Fibroblast of lung (primary cell): Measurements from ENCODE around the gene OVOL1. TPM values are rescaled to one million over a fixed set of nuclear protein-coding genes. Genes with fewer than 3 reads are reported as not detected.

Source experiments
- DNase-seq, 2 donors: peaks; one replicate each; pipeline versions ENCODE4 v3.0.0 to v3.0.0-alpha.2; 2010; ENCODE audit warnings: low read depth in 2 of 2
- H2AFZ ChIP-seq: 2 replicates; pipeline ENCODE4 v1.5.1; 2012; ENCODE audit warnings: low read length, control low read depth, inconsistent platforms
- H3K27ac ChIP-seq: 2 replicates; pipeline ENCODE4 v1.5.1; 2011; ENCODE audit warnings: low read length, control low read depth; ENCODE audit not compliant: insufficient read depth
- H3K27me3 ChIP-seq: 2 replicates; pipeline ENCODE4 v1.5.1; 2011; ENCODE audit warnings: mild to moderate bottlenecking, low read length; ENCODE audit not compliant: control insufficient read depth, insufficient read depth
- H3K36me3 ChIP-seq: 2 replicates; pipeline ENCODE4 v1.5.1; 2011; ENCODE audit warnings: low read length; ENCODE audit not compliant: control insufficient read depth, insufficient read depth
- H3K4me1 ChIP-seq: 2 replicates; pipeline ENCODE4 v1.5.1; 2011; ENCODE audit warnings: low read length; ENCODE audit not compliant: control insufficient read depth, insufficient read depth; ENCODE audit errors: extremely low read depth
- H3K4me2 ChIP-seq: 2 replicates; pipeline ENCODE4 v1.5.1; 2011; ENCODE audit warnings: low read length, control low read depth; ENCODE audit not compliant: insufficient read depth; ENCODE audit errors: extremely low read depth
- H3K4me3 ChIP-seq, 4 experiments: fragments of 200-600 bp in 1 of 4; sonication (generic) in 1 of 4; replicated peaks in 1 of 4; 2 replicates each; pipeline ENCODE4 v1.5.1; 2011 to 2016; ENCODE audit warnings: low read length in 4 of 4, low read depth in 3 of 4, mild to moderate bottlenecking in 3 of 4, control low read depth in 2 of 4, inconsistent platforms in 1 of 4, mixed read lengths in 1 of 4; ENCODE audit not compliant: insufficient read depth in 1 of 4; ENCODE audit errors: control extremely low read depth in 1 of 4
- H3K79me2 ChIP-seq: 2 replicates; pipeline ENCODE4 v1.5.1; 2012; ENCODE audit warnings: mild to moderate bottlenecking, low read length, inconsistent platforms; ENCODE audit not compliant: control insufficient read depth, insufficient read depth
- H3K9ac ChIP-seq: 2 replicates; pipeline ENCODE4 v1.5.1; 2011; ENCODE audit warnings: mild to moderate bottlenecking, low read length, control low read depth; ENCODE audit not compliant: insufficient read depth
- H3K9me3 ChIP-seq: 2 replicates; pipeline ENCODE4 v1.5.1; 2012; ENCODE audit warnings: low read depth, low read length; ENCODE audit not compliant: control insufficient read depth, insufficient read depth
- H4K20me1 ChIP-seq: 2 replicates; pipeline ENCODE4 v1.5.1; 2011; ENCODE audit warnings: low read length; ENCODE audit not compliant: control insufficient read depth, insufficient read depth; ENCODE audit errors: extremely low read depth
- CTCF ChIP-seq, 2 donors: IDR thresholded peaks in 1 of 2; conservative IDR thresholded peaks in 1 of 2; 1 replicate in 1 of 2; 2 replicates in 1 of 2; pipeline ENCODE4 v1.5.1; 2011 to 2012; ENCODE audit warnings: low read length in 2 of 2, control low read depth in 1 of 2, inconsistent platforms in 1 of 2, low read depth in 1 of 2, mild to moderate bottlenecking in 1 of 2
- EZH2 ChIP-seq: IDR thresholded peaks from 2 replicates; pipeline ENCODE4 v1.5.1; 2012; ENCODE audit warnings: low read length, control low read depth, mild to moderate bottlenecking; ENCODE audit errors: missing control alignments
- polyA plus RNA-seq, 2 donors: library from polyadenylated mRNA; depleted of rRNA in 1 of 2; stranded (reverse) in 1 of 2; unstranded in 1 of 2; fragments of >200 nt; gene quantifications; 2 replicates each; pipeline ENCODE4 v1.2.1, GENCODE V29; 2011 to 2012; ENCODE audit warnings: missing spikeins in 1 of 2
- total RNA-seq: library from RNA; depleted of rRNA; stranded (reverse); fragments of >200 nt; gene quantifications from 2 replicates; pipeline ENCODE4 v1.2.1, GENCODE V29; 2014

OVOL1 gene
- total and polyA plus RNA-seq, 2 donors (not counting 1 experiment from before 2014, with no cell fraction given) = not detected

GRCh38 chr11:65794570-65795510 is 8.0 kb downstream of the OVOL1 start:
- DNase-seq = no peak
- no peak overlapping the region for H2AFZ ChIP-seq
- TF ChIP-seq EZH2 (no peak), CTCF (conservative IDR thresholded peaks at IDR 0.05 in 1 of 2, IDR thresholded peaks at IDR 0.05 in 1 of 2; ENCODE audit: low read depth in 1 of 2, low read length in 2 of 2) (no peak)
- H3K4me2 ChIP-seq = no peak overlapping the region
- no peak overlapping the region for H3K4me3 ChIP-seq
- H3K79me2 ChIP-seq = no peaks in the 10 kb centered on the region
- no peaks in the 10 kb centered on the region for H3K9me3 ChIP-seq
- H3K4me1 ChIP-seq = no peaks in the 10 kb centered on the region
- H3K9ac ChIP-seq = no peak overlapping the region
- no peak overlapping the region for H3K27ac ChIP-seq
- peaks cover 13% of the 10 kb centered on the region for H3K27me3 ChIP-seq
- no peaks in the 10 kb centered on the region for H3K36me3 ChIP-seq
- no peaks in the 10 kb centered on the region for H4K20me1 ChIP-seq

GRCh38 chr11:65796726-65797601 is 10.1 kb downstream of the OVOL1 start:
- Histone ChIP-seq H3K4me2 (no peak overlapping the region), H2AFZ (no peak overlapping the region)

More at GRCh38 chr11:65796726-65797601, 10.1 kb downstream of the OVOL1 start:
- no peaks in the 10 kb centered on the region for H4K20me1 ChIP-seq
- H3K4me3 ChIP-seq = no peak overlapping the region
- TF ChIP-seq CTCF (conservative IDR thresholded peaks at IDR 0.05 in 1 of 2, IDR thresholded peaks at IDR 0.05 in 1 of 2; ENCODE audit: low read depth in 1 of 2, low read length in 2 of 2) (no peak), EZH2 (no peak)
- peaks cover 11% of the 10 kb centered on the region for H3K27me3 ChIP-seq
- H3K9me3 ChIP-seq = no peaks in the 10 kb centered on the region
- no peak overlapping the region for H3K9ac ChIP-seq
- H3K79me2 ChIP-seq = no peaks in the 10 kb centered on the region
- no peak overlapping the region for H3K27ac ChIP-seq
- no peaks in the 10 kb centered on the region for H3K36me3 ChIP-seq
- no peaks in the 10 kb centered on the region for H3K4me1 ChIP-seq
- no peak for DNase-seq
